Activated CD4-positive, alpha-beta T cell treated with anti-CD3 and anti-CD28 coated beads for 24 hours (primary cell): ENCODE data around the gene TOM1L2.
"Not testable (repeated sequence)": the region's sequence is repeated elsewhere in the genome, so short reads cannot be mapped to it uniquely, and the experiment has no call there.

Source experiments
- DNase-seq, 2 donors: peaks; one replicate each; pipeline ENCODE4 v3.0.0-alpha.2; 2020; ENCODE audit warnings: low read depth in 2 of 2

TOM1L2 gene

DNA sequence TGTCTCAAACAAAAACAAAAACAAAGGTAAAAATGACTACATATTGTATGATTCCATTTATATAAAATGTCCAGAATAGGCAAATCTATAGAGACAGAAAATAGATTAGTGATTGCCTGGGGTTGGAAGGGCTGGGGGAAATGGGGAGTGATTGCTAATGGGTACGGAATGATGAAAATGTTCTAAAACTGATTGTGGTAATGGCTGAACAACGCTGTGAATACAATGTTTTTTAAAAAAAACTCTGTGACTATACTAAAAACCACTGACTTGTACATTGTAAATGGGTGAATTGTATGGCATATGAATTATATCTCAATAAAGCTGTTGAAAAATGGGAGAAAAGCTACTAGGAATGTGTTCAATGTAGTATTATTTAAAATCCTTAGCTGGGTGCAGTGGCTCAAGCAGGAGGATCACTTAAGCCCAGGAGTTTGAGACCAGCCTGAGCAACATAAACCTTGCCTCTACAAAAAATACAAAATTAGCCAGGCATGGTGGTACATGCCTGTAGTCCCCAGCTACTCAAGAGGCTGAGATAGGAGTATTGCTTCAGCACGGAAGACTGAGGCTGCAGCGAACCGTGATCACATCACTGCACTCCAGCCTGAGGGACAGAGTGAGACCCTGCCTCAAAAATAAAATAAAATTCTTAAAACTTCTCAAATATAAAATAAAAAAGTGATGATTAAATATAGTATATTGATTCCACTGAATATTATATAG, 47.9 kb downstream of the TOM1L2 start:
- no peak for DNase-seq

DNA sequence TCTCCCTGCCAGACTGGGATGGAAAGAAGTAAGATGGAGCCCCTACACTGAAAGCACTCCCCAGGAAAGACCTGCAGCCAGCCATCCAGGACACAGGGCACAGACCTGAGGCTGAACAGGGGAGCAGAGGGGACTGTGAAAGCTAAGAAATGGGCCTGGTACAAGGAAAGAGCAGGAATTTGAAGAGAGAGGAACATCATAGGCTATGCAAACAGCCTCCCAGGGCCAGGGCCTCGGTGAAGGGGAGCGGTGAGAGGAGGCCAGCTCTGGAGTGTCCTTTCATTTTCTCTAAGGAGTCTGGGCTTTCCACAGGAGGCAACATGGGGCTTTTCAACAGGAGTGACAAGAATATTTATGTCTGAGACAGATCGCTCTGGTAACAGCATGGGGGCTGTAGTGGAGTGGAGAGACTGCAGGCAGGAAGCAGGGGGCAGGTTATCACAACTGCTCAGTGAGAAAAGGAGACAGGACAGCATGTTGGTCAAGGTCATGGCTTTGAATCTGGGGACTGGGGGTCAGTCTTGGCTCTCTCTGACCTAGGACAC, 50.1 kb downstream of the TOM1L2 start:
- no peak for DNase-seq

DNA sequence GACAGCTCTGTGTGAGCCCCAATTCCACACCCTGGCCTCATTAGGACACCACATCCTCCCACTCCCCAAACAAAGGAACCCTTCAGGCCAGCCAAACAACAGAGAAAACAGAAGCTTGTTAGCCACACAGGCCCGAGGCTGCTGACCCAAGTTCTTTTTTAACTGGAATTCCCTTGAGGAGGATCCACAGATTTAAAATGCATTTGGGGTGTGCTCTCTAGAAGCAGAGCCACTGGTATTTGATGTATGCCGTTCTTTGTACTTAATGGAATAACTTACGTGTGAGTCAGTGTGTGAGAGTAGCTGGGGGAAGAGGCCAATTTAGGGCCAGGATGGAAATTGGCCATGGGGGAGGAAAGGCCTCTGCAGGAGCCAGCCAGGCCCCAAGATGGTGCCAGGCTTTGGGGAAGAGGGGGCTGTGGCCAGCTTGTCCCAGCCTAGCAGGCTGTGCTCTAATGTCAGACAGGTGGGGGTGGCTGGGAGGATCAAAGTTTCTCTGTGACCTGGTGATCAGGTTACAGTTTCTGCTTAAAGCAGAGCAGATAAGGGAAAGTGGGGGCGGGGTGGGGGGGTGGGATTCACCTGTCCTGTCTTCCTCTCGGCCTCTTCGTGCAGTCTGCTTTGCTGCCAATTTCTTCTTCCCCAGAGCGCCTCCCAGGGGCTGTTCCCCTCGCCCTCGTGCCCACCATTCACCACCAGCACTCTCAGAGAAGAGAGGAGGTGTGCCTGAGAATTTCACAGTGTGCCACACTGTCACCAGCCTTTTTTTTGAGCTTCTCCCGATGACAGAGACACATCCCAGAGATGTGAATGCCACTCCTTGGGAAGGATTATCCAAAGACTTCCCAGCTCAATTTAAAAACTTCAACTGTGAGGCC, 50.8 kb downstream of the TOM1L2 start:
- DNase-seq = no peak

DNA sequence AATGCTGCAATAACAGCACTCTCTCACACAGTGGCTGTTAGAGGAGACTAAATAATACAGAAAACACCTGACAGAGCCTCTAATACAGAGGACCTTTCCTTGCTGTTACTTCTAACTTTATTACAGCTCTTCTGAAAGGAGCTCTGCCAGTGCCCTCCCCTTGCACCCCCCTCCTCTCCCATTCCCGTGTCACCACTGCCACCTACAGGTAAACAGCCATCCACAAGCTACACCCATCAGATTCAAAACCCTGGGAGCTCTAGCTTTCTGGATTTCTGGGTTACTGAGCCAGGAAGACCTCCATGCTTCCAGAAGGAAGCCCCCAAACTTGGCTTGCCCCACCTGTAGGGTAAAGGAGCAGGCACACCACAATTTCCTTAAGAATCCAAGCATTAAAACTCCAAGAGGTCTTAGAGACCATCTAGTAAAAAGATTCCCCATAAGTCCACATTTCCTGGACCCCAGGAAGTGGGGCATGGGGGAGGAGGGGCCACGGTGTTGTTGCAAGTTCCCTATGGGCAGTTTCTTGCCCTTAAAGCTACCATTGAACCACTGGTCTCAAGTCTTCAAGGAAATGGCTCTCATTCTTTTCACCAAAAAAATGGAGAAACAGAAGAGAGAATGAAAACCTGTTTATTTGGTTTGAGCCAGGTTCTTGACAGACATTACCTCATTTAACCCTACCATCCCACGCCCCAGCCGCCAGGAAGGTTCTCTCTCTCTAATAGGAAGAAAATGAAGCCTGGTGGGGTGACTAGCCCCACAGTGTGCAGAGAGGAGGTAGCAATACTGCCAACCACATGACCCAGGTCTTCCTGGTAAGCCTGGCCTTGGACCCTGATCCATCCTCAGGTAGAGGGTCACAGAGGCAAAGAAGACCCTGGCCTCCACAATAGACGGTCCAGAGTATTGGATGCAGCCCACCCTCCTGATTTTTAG, 52.8 kb downstream of the TOM1L2 start:
- DNase-seq = peak; percentile 28 to 42

DNA sequence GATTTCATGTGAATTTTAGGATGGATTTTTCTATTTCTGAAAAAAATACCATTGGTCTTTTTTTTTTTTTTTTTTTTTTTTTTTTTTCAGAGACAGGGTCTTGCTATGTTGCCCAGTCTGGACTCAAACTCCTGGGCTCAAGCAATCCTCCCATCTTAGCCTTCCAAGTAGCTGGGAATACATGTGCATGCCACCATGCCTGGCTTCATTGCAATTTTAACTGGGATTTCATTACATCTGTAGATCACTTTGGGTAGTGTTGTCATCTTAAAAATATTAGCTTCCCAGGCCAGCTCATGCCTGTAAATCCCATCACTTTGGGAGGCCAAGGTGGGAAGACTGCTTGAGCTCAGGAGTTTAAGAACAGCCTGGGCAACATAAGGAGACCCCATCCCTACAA, 54.8 kb downstream of the TOM1L2 start:
- no peak for DNase-seq

DNA sequence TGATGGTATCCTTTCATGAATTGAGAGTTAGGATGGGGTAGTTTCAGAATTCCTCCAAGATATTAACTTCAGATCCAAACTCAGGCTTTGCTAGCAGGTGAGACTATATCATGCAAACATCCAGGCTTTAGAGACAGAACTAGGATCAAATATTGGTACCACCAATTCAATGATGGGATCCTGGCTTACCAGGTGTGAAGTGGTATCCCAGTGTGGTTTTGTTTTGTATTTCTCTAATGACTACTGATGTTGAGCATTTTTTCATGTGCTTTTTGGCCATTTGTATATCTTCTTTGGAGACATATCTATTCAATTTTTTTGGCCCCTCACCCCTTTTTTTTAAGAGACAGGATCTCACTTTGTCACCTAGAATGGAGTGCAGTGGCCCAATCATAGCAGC, 57.0 kb downstream of the TOM1L2 start:
- no peak for DNase-seq

DNA sequence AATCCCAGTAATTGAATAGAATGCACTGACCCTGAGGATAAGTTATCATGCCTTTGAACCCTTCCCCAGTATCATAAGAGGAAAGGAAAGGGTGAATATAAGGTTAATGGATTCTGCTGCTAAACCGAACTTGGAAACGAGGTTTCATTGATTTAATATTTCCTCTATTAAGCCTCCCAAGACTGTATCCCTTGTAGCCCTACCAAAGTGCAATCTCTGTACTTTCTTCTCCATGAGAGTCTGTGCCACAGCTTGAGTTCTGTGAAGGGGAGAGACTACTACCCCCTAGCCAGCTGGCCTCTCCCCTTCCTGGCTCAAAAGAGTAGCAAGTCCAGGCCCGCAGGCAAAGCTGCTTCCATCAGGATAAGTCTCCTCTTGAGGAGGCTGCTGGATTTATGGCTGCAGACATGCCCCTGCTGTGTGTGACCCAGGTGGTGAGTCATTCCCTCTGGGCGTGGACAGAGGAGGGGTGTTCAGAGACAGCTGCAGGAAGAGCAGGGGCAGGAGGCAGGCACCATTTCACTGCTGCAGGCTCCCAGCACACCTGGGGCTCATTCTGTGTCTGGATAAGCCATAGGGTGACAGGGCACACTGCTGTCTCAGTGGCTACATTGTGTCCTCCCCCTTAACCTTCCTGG, 58.4 kb downstream of the TOM1L2 start:
- DNase-seq = peak in 1 of 2 donors; percentile 5

DNA sequence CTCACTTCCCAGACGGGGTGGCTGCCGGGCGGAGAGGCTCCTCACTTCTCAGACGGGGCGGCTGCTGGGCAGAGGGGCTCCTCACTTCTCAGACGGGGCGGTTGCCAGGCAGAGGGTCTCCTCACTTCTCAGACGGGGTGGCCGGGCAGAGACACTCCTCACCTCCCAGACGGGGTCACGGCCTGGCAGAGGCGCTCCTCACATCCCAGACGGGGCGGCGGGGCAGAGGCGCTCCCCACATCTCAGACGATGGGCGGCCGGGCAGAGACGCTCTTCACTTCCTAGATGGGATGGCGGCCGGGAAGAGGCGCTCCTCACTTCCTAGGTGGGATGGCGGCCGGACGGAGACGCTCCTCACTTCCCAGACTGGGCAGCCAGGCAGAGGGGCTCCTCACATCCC, 59.9 kb downstream of the TOM1L2 start:
- not testable (repeated sequence) for DNase-seq

DNA sequence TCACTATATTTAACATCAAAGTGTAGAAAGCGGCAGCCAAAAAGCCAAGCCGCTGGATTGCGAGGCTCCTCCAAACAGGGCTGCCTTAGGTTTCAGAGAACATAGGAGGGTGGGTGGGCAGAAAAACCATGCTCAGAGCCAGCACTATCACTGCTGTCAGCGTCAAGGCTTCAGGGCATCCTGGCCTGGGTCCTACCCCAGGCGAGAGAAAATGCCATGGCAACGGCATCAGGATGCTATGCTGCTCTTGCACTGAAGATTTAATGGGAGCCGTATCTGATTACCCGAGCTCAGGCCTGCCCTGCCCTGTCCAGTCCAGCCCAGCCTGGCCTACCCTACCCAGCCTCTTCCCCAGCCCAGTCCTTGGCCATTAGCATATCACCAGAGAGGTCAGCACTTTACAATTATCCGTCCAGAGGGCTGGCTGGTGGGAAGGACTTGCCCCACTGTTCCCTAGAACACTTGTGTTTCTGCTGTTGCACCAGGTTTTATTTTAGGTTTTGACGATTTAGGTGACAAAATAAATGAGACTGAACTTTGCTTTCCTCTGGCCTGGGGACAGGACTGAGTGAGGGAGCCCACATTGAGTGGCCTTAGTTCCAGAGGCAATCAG, 61.1 kb downstream of the TOM1L2 start:
- DNase-seq = no peak

DNA sequence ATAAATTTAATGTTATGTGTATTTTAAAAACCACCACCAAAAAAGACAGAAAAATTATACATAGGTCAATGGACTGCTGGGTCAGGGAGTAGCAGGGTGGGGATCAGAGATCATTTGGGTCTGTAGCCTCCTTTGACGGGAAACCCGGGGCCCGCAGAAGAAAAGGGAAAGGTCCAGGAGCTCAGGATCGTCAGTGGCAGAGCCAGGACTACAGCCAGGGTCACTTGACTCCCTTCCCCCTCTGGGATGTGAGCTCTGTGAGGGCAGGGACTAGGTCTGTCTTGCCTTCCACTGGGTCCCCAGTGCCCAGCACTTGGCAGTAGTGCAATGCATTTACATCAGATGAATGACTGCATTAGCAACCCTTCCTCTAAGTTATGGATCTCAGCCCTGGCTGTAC, 62.1 kb downstream of the TOM1L2 start:
- DNase-seq = no peak

DNA sequence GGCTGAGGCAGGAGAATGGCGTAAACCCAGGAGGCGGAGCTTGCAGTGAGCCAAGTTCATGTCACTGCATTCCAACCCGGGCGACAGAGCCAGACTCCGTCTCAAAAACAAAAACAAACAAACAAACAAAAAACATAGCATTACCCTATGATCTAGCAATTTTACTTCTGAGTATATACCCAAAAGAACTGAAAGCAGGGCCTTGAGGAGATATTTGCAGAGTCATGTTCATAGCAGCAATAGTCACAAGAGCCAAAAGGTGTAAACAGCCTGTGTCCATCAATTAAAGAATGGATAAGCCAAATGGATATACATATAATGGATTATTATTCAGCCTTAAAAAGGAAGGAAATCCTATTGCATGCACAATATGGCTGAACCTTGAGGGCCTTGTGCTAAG, 63.1 kb downstream of the TOM1L2 start:
- no peak for DNase-seq

DNA sequence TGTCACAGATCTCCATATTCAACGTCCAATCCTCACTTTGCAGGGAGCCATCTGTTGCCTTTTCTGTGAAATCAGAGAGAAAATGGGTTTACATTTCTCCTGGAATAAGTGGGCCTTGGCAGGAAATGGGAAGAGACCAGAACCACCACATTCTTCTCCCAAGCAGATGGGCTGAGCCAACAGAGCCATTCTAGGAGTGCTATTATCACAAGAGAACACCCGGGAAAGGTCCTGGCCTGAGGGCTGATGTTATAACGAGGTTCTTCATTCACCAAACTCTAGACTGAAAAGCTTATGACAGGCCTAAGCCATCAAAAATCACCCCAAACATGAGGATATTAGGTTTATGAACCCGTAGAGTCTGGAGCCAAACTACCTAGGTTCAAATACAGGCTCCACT, 64.7 kb downstream of the TOM1L2 start:
- DNase-seq = no peak

DNA sequence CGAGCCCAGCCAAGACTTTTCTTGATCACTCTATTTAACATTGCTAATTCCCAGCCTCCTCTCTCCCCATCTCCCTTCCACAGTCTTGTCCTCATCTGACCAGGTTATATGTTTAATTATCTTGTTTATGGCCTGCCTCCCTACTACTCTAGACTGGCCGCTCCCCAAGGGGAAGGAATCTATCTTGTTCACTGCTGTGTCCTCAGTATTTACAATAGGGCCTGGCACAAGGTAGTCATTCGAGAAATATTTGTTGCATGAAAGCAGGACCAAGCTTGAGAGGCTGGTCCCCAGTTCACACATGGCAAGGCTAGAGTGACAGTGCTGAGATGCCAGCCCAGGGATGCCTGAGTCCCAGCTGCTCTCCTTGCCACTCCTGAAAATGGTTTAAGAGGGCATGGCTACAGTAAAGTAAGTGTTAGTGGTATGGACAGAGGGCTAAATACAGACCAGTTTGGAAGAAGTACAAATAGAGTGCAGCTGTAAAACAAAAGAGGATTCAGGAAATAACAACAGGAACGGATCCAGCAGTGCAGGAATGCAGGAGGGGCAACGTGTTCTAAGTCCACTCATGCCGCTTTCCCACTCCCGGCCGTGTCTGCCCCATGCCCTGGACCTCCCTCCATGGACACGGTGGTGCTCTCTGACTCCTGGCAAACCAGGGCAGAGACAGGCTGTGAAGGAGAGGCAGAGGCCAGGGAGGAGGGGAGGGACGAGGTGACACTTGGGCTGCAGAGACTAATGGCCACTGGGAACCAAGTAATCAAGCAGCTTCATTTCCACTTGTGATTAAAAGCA, 65.6 kb downstream of the TOM1L2 start:
- no peak for DNase-seq

DNA sequence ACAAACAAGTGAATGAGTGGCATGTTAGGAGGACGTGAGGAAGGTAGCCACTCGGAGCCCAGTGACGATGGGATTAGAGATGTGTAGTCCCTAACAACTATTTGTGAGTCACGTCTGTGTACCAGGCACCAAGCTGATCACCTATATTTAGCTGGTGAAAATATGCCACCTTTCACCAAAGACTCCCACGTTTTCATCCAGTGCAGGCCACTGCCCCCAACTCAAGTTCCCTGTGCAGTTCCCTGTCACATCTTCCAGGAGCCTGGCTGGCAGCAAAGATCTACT, 67.2 kb downstream of the TOM1L2 start:
- DNase-seq = no peak

DNA sequence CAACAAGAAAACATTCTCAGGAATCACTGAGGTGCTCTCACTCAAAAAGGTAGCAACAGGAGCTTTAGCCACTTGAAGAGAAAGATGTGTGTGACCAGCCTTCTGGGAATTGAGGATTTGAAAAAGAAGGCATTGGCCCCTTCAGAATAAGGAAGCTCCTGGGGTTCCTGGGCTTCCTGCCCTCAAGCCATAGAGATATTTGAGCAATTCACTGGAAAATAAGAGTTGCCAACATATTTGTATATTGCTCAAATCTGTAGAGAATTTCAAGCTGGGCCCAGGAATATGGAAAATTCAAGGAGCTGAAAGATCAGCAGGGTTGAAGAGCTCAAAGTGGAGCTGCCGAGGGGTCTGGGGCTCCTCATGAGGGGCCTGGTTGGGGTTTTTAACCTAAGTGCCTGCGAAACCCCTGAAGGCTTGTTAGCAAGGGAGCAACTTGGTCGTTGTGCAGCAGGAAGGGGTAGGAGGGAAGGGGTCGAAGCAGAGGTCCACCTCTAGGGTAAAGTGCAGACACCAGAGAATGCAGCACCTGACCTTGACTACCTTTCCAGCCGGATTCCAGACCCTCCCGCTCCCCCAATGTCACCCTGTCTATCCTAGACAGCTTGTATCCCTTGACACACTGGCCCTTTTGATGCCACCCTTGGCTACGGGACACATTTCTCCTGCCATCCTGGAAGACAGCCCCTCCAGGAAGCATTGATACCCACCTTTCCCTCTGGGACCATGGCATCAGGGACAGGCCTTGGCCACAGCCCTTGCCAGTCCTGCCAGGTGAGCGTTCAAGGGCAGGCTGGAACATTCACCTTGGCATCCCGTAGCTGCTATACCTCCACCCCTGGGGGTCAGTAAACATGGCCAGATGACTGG, 67.8 kb downstream of the TOM1L2 start:
- no peak for DNase-seq

DNA sequence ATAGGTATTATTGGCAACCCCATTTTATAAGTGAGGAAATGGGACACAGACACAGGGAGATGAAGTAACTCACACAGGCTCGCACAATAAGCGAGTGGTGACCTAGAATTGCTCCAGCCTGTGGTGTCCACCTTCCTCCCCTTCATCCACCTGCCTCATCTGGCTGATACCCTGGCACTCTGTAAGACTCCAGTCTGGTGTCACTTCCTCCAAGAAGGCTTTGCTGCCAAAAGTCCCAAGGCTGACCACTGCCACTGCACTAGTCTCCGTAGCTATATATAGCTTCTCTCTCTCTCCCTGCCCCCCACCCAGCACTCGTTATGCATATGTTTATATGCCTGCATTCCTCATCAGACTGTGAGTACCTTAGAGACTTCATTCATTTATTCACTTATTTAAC, 69.3 kb downstream of the TOM1L2 start:
- DNase-seq = no peak

DNA sequence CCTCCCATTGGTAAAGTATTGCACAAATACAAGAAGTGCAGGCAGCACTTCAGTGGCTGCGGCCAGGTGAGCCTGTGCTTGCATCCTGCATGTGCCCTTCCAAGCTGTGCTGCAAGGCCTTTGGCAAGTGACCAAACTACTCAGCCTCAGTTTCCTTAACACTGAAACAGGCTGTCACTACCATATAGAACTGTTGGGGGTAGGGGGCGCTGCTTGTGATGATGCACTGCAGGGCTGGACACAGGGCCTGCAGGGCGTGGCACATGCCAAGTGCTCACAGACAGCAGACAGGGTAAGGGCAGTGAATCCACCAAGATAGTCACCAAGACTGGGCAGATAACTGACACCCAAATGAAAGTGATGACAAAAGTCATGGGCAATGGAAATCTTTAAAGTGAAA, 69.8 kb downstream of the TOM1L2 start:
- DNase-seq = no peak

DNA sequence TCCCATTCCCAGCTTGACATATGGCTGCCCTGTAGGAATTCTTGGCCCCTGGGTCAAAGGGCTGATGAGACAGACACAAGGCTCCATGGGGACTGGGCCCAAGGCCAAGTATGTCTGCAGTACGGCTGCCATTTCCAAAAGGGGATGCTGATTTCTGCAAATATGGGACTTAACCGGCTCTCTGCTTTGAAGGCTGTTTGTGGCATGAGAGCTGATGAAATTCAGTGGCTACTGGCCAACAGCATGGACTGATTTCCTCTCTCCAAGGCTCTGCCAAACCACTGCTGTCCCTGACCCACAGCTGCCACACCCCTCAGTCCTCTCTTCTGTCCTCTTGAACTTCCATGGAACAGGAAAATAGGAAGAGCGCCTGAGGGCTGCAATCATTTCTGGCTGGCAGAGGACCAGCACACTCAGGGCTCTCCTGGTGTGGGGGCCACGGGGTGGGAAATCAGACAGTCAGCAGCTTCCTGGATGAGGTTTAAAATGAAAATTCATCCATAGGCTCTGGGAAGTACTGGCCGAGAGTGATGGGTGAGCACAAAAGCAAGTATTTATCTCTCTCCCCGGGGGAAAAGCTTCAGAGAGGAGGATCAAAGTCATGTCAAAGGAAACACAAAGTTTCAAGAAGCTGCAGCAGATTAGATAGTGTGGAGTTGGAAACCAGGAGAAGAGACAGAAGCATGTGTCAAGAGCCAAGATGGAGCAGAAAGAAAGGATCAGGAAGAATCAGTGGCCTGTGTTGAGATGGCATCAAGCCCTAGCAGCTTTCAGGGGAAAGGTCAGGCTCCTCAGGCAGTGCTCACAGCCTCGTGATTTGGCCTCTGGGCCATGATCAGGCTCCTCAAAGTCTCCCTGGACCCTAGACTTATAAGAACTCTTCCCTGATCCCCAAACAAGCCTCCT, 71.3 kb downstream of the TOM1L2 start:
- DNase-seq = no peak
